ENCODE results near the gene RSPH3.

- TF ChIP-seq CTCF (IDR thresholded peaks at IDR 0.05; ENCODE audit: low read length) (no peak), EZH2 (IDR thresholded peaks at IDR 0.05; ENCODE audit: borderline replicate concordance, low read length) (no peak)
Observed at GRCh38 chr6:159030168-159030567, 30.2 kb upstream of the RSPH3 start.
